Measurements from ENCODE around the gene LCTL. TPM values are rescaled to one million over a fixed set of nuclear protein-coding genes. Genes with fewer than 3 reads are reported as not detected.
A peak's percentile ranks its signal among the peaks of the same experiment; 100 is the strongest.

LCTL gene
- total RNA-seq, 2 experiments from 2014 or later: not detected

DNA sequence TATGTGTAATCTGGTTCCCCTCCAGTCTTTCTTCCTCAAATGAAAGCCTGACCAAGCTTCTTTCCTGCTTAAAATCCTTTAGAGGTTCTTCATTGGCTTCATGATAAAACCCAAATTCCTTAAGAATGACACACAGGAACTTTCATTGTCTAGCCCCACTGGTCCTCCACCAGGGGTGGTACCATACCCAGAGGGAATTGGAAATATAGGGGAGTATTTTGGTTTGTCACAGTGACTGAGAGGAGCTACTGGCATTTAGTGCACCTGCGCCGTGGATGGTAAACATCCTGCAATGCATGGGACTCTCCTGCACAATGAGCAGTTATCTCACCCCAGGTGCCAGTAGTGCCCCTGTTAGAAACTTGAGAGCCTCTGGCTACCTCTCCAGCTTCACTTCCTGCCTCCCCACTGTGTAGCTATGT is 49.9 kb downstream of the LCTL start:
- H3K4me1 Mint-ChIP-seq (ENCODE audit: low read depth): no peaks in the 10 kb centered on the region
- no peaks in the 10 kb centered on the region for H3K27me3 Mint-ChIP-seq
- ChIA-PET CTCF (no interaction called here), POLR2A (interaction anchor here (0.8 to 1.2 kb wide), 2 partner anchors 10 to 19 kb away, joined by 3 to 4 read pairs; partner anchors contain the start of gene ZWILCH)
- H3K36me3 Mint-ChIP-seq (ENCODE audit: low read depth): peaks cover 12% of the 10 kb centered on the region
- intact Hi-C loops (cut with micrococcal nuclease): no loop called here
- H3K9me3 Mint-ChIP-seq: no peaks in the 10 kb centered on the region
- no peak overlapping the region for H3K4me3 Mint-ChIP-seq
- TF ChIP-seq, protein P1, sequence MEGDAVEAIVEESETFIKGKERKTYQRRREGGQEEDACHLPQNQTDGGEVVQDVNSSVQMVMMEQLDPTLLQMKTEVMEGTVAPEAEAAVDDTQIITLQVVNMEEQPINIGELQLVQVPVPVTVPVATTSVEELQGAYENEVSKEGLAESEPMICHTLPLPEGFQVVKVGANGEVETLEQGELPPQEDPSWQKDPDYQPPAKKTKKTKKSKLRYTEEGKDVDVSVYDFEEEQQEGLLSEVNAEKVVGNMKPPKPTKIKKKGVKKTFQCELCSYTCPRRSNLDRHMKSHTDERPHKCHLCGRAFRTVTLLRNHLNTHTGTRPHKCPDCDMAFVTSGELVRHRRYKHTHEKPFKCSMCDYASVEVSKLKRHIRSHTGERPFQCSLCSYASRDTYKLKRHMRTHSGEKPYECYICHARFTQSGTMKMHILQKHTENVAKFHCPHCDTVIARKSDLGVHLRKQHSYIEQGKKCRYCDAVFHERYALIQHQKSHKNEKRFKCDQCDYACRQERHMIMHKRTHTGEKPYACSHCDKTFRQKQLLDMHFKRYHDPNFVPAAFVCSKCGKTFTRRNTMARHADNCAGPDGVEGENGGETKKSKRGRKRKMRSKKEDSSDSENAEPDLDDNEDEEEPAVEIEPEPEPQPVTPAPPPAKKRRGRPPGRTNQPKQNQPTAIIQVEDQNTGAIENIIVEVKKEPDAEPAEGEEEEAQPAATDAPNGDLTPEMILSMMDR (IDR thresholded peaks at IDR 0.05): no peak
- DNase-seq (no peak), ATAC-seq (no peak)
- H3K27ac Mint-ChIP-seq: no peak overlapping the region

DNA sequence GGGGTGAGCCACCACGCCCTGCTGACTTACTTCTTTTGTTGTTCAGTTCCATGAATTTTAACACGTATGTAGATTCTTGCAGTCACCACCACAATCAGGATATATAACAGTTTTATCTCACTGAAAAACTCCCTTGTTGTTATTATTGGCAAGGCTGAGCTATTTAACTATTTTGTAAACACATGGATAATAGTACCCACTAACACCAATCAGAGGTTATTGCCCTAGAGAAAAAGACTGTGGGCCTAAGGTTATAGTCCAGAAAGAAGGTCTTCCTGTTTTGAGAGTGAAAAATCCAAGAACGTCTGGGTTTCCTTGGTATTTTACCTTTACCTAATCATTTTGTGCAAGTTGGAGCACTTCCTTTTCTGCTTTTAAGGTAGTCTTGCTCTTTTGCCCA is 51.2 kb downstream of the LCTL start:
- no peaks in the 10 kb centered on the region for H3K27me3 Mint-ChIP-seq
- DNase-seq: no peak
- no peaks in the 10 kb centered on the region for H3K4me1 Mint-ChIP-seq (ENCODE audit: low read depth)
- POLR2A ChIA-PET: interaction anchor here (0.6 kb wide), 1 partner anchor 10 kb away, joined by 3 read pairs; the partner anchor contains the start of genes RPL4 and ZWILCH
- H3K36me3 Mint-ChIP-seq (ENCODE audit: low read depth): peaks cover 16% of the 10 kb centered on the region
- H3K27ac Mint-ChIP-seq: no peak overlapping the region
- intact Hi-C loops (cut with micrococcal nuclease): no loop called here
- no peak overlapping the region for H3K4me3 Mint-ChIP-seq
- no peak for ATAC-seq
- TF ChIP-seq, protein P1 (IDR thresholded peaks at IDR 0.05): no peak
- H3K9me3 Mint-ChIP-seq: no peaks in the 10 kb centered on the region
- CTCF ChIA-PET: interaction anchor here (1.3 kb wide), 1 partner anchor 15 kb away, joined by 3 read pairs; no protein-coding TSS in a partner anchor

DNA sequence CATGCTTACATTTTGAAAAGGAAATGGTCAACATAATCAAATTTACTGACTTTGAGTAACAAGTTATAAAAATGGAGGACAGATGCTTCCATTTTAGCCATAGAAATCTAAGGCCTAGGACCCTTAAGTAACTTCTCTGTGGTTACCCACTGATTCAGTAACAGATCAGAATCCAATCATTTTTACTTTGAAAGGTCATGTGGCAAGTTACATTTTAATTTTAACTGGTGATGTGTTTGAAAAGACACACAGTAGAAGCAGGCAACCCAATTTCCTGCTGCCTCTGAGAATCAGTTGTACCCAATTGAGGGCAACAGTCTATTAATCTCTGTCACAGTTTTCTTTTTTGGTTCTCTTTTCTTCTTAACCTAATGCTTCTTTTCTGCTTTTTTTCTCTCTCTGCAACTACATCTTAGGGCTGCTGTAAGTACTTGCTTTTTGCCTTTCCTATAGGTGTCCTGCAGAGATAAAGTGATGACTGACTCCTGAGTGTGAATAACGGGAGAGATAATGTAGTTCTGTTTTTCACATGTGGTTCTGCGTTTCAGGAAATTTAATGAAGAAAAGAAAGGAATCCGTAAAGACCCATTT is 57.4 kb downstream of the LCTL start:
- H3K27ac Mint-ChIP-seq: peak overlapping the region; percentile 4
- peaks cover 25% of the 10 kb centered on the region for H3K36me3 Mint-ChIP-seq (ENCODE audit: low read depth)
- TF ChIP-seq, protein P1 (IDR thresholded peaks at IDR 0.05): no peak

DNA sequence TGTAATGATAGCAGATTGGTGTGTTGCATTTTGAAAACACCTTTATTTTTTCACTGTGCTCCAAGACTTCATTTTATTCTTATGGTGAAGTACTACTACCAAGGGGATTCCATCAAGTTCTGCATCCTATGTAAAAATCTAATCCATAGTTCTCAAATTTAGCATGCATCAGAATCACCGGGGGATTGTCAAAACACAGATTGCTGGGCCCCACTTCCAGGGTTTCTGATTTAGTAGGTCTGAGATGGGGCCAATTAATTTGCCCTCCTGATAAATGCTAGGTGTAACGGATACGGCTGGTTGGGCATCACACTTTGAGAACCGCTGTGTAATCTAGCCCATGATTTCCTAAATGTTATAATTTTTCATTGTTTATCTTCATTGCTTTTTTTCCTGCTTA is 60.0 kb downstream of the LCTL start:
- ChIA-PET CTCF (interaction anchor here (2.9 kb wide), 1 partner anchor 8 kb away, joined by 17 read pairs; the partner anchor contains the start of gene SNAPC5), POLR2A (interaction anchor here (0.9 to 4.0 kb wide), 12 partner anchors 9 to 212 kb away, joined by 3 to 27 read pairs (median 7); partner anchors contain the start of genes DIS3L, MAP2K1, SNAPC5 and TIPIN)
- Mint-ChIP-seq H3K36me3 (ENCODE audit: low read depth) (peaks cover 51% of the 10 kb centered on the region), H3K4me1 (ENCODE audit: low read depth) (peaks cover 31% of the 10 kb centered on the region), H3K9me3 (no peaks in the 10 kb centered on the region), H3K27ac (peak overlapping the region; percentile 100), H3K27me3 (no peaks in the 10 kb centered on the region), H3K4me3 (peak overlapping the region; percentile 99)
- TF ChIP-seq, protein P1 (IDR thresholded peaks at IDR 0.05): no peak
- DNase-seq (peak; percentile 13), ATAC-seq (no peak)
- intact Hi-C loops (cut with micrococcal nuclease): no loop called here

More for the DNA sequence above, 57.4 kb downstream of the LCTL start:
- peaks cover 12% of the 10 kb centered on the region for H3K4me1 Mint-ChIP-seq (ENCODE audit: low read depth)
- CTCF ChIA-PET: interaction anchor here (2.9 kb wide), 1 partner anchor 10 kb away, joined by 17 read pairs; the partner anchor contains the start of gene SNAPC5
- no peaks in the 10 kb centered on the region for H3K9me3 Mint-ChIP-seq
- POLR2A ChIA-PET: interaction anchor here (1.0 kb wide), 1 partner anchor 17 kb away, joined by 3 read pairs; no protein-coding TSS in a partner anchor
- DNase-seq: no peak
- H3K4me3 Mint-ChIP-seq: no peak overlapping the region
- no peaks in the 10 kb centered on the region for H3K27me3 Mint-ChIP-seq
- ATAC-seq: no peak
- intact Hi-C loops (cut with micrococcal nuclease): no loop called here

DNA sequence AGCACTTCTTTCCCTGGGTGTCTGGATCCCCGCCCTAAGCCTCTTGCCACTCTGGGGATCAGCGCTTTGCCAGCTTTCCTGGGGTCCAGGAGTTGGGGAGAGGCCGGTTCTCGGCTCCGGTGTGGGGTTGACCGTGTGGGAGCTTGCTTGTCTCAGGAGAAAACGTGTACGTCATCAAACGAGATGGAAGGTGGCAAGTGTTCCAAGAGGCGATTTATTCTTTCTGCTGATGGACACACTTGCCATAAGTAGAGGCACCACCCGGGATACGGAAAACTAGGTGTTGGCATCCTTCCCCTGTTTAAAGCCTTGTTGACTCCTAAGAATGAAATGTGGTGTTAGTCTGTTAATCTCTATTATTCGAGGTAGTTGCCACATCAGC is 60.4 kb downstream of the LCTL start:
- ATAC-seq (no peak), DNase-seq (no peak)
- no peaks in the 10 kb centered on the region for H3K9me3 Mint-ChIP-seq
- H3K4me1 Mint-ChIP-seq (ENCODE audit: low read depth): peaks cover 34% of the 10 kb centered on the region
- intact Hi-C loops (cut with micrococcal nuclease): no loop called here
- peak overlapping the region; percentile 99 for H3K4me3 Mint-ChIP-seq
- TF ChIP-seq, protein P1 (IDR thresholded peaks at IDR 0.05): no peak
- peaks cover 51% of the 10 kb centered on the region for H3K36me3 Mint-ChIP-seq (ENCODE audit: low read depth)
- ChIA-PET POLR2A (interaction anchor here (0.8 to 4.0 kb wide), 22 partner anchors 7 to 294 kb away, joined by 3 to 27 read pairs (median 4); partner anchors contain the start of genes DIS3L, MAP2K1, SNAPC5 and TIPIN), CTCF (interaction anchor here (2.9 kb wide), 1 partner anchor 7 kb away, joined by 17 read pairs; the partner anchor contains the start of gene SNAPC5)
- no peaks in the 10 kb centered on the region for H3K27me3 Mint-ChIP-seq
- peak overlapping the region; percentile 100 for H3K27ac Mint-ChIP-seq

All from activated CD8-positive, alpha-beta T cell treated with anti-CD3 and anti-CD28 coated beads for 36 hours (primary cell).